HS-27A (cell line): ENCODE data around the gene OOSP1.
"Not testable (repeated sequence)": the region's sequence is repeated elsewhere in the genome, so short reads cannot be mapped to it uniquely, and the experiment has no call there.

Experiments used
- DNase-seq: peaks from one replicate; pipeline ENCODE4 v3.0.0-alpha.2; 2012; ENCODE audit warnings: low read depth, missing footprints

OOSP1 gene

GRCh38 chr11:59960502-59961381 lies 22.5 kb downstream of the OOSP1 start:
- DNase-seq: no peak

- DNase-seq: no peak
Observed at GRCh38 chr11:59962107-59962482, 23.9 kb downstream of the OOSP1 start.

GRCh38 chr11:59963733-59964132 lies 25.5 kb downstream of the OOSP1 start, which contains the start of gene OOSP4A:
OOSP4A (plus strand) TSS chr11:59964033; CDS start chr11:59964033, 0 bp downstream.
- DNase-seq: no peak

- DNase-seq: no peak
Observed at GRCh38 chr11:59965424-59965823, 27.2 kb downstream of the OOSP1 start.

GRCh38 chr11:59966201-59966600 lies 28.0 kb downstream of the OOSP1 start:
- DNase-seq: no peak

- no peak for DNase-seq
Observed at GRCh38 chr11:59967677-59968394, 29.6 kb downstream of the OOSP1 start.

GRCh38 chr11:59968395-59968783 lies 30.2 kb downstream of the OOSP1 start:
- no peak for DNase-seq

- DNase-seq: no peak
Observed at GRCh38 chr11:59973097-59973496, 34.9 kb downstream of the OOSP1 start.

- no peak for DNase-seq
Observed at GRCh38 chr11:59981106-59981770, 43.0 kb downstream of the OOSP1 start.

- not testable (repeated sequence) for DNase-seq
Observed at GRCh38 chr11:59982037-59982436, 43.8 kb downstream of the OOSP1 start.

GRCh38 chr11:59983212-59983611 lies 45.0 kb downstream of the OOSP1 start:
- no peak for DNase-seq

- no peak for DNase-seq
Observed at GRCh38 chr11:59984368-59984767, 46.1 kb downstream of the OOSP1 start.

GRCh38 chr11:59990421-59990820 lies 52.2 kb downstream of the OOSP1 start:
- DNase-seq: no peak

- no peak for DNase-seq
Observed at GRCh38 chr11:59992425-59992824, 54.2 kb downstream of the OOSP1 start.

- DNase-seq: no peak
Observed at GRCh38 chr11:59997800-59998199, 59.6 kb downstream of the OOSP1 start.

GRCh38 chr11:59999691-60000090 lies 61.5 kb downstream of the OOSP1 start:
- DNase-seq: no peak

GRCh38 chr11:60003729-60004128 lies 65.5 kb downstream of the OOSP1 start:
- DNase-seq: no peak

GRCh38 chr11:60005360-60005759 lies 67.1 kb downstream of the OOSP1 start:
- DNase-seq: no peak
